Fibroblast of lung (primary cell): Measurements from ENCODE around the gene TCP10L. TPM values are rescaled to one million over a fixed set of nuclear protein-coding genes. Genes with fewer than 3 reads are reported as not detected.

Experiments
- DNase-seq, 2 donors: peaks; one replicate each; pipeline versions ENCODE4 v3.0.0 to v3.0.0-alpha.2; 2010; ENCODE audit warnings: low read depth in 2 of 2
- H2AFZ ChIP-seq: 2 replicates; pipeline ENCODE4 v1.5.1; 2012; ENCODE audit warnings: low read length, control low read depth, inconsistent platforms
- H3K27ac ChIP-seq: 2 replicates; pipeline ENCODE4 v1.5.1; 2011; ENCODE audit warnings: low read length, control low read depth; ENCODE audit not compliant: insufficient read depth
- H3K27me3 ChIP-seq: 2 replicates; pipeline ENCODE4 v1.5.1; 2011; ENCODE audit warnings: mild to moderate bottlenecking, low read length; ENCODE audit not compliant: control insufficient read depth, insufficient read depth
- H3K36me3 ChIP-seq: 2 replicates; pipeline ENCODE4 v1.5.1; 2011; ENCODE audit warnings: low read length; ENCODE audit not compliant: control insufficient read depth, insufficient read depth
- H3K4me1 ChIP-seq: 2 replicates; pipeline ENCODE4 v1.5.1; 2011; ENCODE audit warnings: low read length; ENCODE audit not compliant: control insufficient read depth, insufficient read depth; ENCODE audit errors: extremely low read depth
- H3K4me2 ChIP-seq: 2 replicates; pipeline ENCODE4 v1.5.1; 2011; ENCODE audit warnings: low read length, control low read depth; ENCODE audit not compliant: insufficient read depth; ENCODE audit errors: extremely low read depth
- H3K4me3 ChIP-seq, 4 experiments: fragments of 200-600 bp in 1 of 4; sonication (generic) in 1 of 4; replicated peaks in 1 of 4; 2 replicates each; pipeline ENCODE4 v1.5.1; 2011 to 2016; ENCODE audit warnings: low read length in 4 of 4, low read depth in 3 of 4, mild to moderate bottlenecking in 3 of 4, control low read depth in 2 of 4, inconsistent platforms in 1 of 4, mixed read lengths in 1 of 4; ENCODE audit not compliant: insufficient read depth in 1 of 4; ENCODE audit errors: control extremely low read depth in 1 of 4
- H3K79me2 ChIP-seq: 2 replicates; pipeline ENCODE4 v1.5.1; 2012; ENCODE audit warnings: mild to moderate bottlenecking, low read length, inconsistent platforms; ENCODE audit not compliant: control insufficient read depth, insufficient read depth
- H3K9ac ChIP-seq: 2 replicates; pipeline ENCODE4 v1.5.1; 2011; ENCODE audit warnings: mild to moderate bottlenecking, low read length, control low read depth; ENCODE audit not compliant: insufficient read depth
- H3K9me3 ChIP-seq: 2 replicates; pipeline ENCODE4 v1.5.1; 2012; ENCODE audit warnings: low read depth, low read length; ENCODE audit not compliant: control insufficient read depth, insufficient read depth
- H4K20me1 ChIP-seq: 2 replicates; pipeline ENCODE4 v1.5.1; 2011; ENCODE audit warnings: low read length; ENCODE audit not compliant: control insufficient read depth, insufficient read depth; ENCODE audit errors: extremely low read depth
- CTCF ChIP-seq, 2 donors: IDR thresholded peaks in 1 of 2; conservative IDR thresholded peaks in 1 of 2; 1 replicate in 1 of 2; 2 replicates in 1 of 2; pipeline ENCODE4 v1.5.1; 2011 to 2012; ENCODE audit warnings: low read length in 2 of 2, control low read depth in 1 of 2, inconsistent platforms in 1 of 2, low read depth in 1 of 2, mild to moderate bottlenecking in 1 of 2
- EZH2 ChIP-seq: IDR thresholded peaks from 2 replicates; pipeline ENCODE4 v1.5.1; 2012; ENCODE audit warnings: low read length, control low read depth, mild to moderate bottlenecking; ENCODE audit errors: missing control alignments
- polyA plus RNA-seq, 2 donors: library from polyadenylated mRNA; depleted of rRNA in 1 of 2; stranded (reverse) in 1 of 2; unstranded in 1 of 2; fragments of >200 nt; gene quantifications; 2 replicates each; pipeline ENCODE4 v1.2.1, GENCODE V29; 2011 to 2012; ENCODE audit warnings: missing spikeins in 1 of 2
- total RNA-seq: library from RNA; depleted of rRNA; stranded (reverse); fragments of >200 nt; gene quantifications from 2 replicates; pipeline ENCODE4 v1.2.1, GENCODE V29; 2014

TCP10L gene
- total and polyA plus RNA-seq, 2 donors (not counting 1 experiment from before 2014, with no cell fraction given) = 0.24 to 0.83 TPM

DNA sequence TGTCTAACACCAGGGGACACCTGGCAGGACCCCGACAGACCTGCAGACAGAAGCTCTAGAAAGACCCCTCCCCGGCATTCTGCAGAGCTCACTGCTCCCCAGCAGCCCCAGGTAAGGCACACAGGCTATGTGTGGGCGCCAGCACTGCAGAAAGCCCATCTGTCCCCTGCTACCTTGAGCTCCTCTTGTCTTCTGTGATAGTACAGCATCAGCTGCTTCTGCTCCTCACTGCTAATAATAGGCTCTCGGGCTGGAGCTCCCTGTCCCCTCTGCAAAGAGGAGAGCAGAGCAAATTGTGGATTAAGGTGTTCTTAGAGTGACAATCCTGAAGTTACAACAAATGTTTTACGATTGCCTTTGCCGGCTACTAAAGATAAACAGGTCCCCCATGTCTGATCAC is 16.8 kb upstream of the TCP10L start:
- no peak overlapping the region for H3K27ac ChIP-seq
- H3K79me2 ChIP-seq = no peaks in the 10 kb centered on the region
- no peak for TF ChIP-seq CTCF (conservative IDR thresholded peaks at IDR 0.05 in 1 of 2, IDR thresholded peaks at IDR 0.05 in 1 of 2; ENCODE audit: low read depth in 1 of 2, low read length in 2 of 2)
- TF ChIP-seq EZH2 = no peak
- no peak overlapping the region for H3K4me3 ChIP-seq
- DNase-seq = no peak
- H3K4me1 ChIP-seq = no peaks in the 10 kb centered on the region
- no peaks in the 10 kb centered on the region for H3K9me3 ChIP-seq
- no peaks in the 10 kb centered on the region for H3K27me3 ChIP-seq
- H2AFZ ChIP-seq = no peak overlapping the region
- no peaks in the 10 kb centered on the region for H4K20me1 ChIP-seq
- H3K36me3 ChIP-seq = peaks cover 14% of the 10 kb centered on the region
- H3K9ac ChIP-seq = no peak overlapping the region
- no peak overlapping the region for H3K4me2 ChIP-seq

GRCh38 chr21:32599526-32599925 is 14.2 kb upstream of the TCP10L start:
- Histone ChIP-seq H2AFZ (no peak overlapping the region), H3K9ac (no peak overlapping the region), H3K36me3 (peaks cover 2% of the 10 kb centered on the region), H3K4me3 (no peak overlapping the region), H3K4me1 (peaks cover 2% of the 10 kb centered on the region), H3K27me3 (no peaks in the 10 kb centered on the region), H3K9me3 (no peaks in the 10 kb centered on the region), H3K27ac (no peak overlapping the region), H4K20me1 (no peaks in the 10 kb centered on the region), H3K4me2 (no peak overlapping the region), H3K79me2 (no peaks in the 10 kb centered on the region)
- DNase-seq = no peak
- TF ChIP-seq EZH2 (no peak), CTCF (conservative IDR thresholded peaks at IDR 0.05 in 1 of 2, IDR thresholded peaks at IDR 0.05 in 1 of 2; ENCODE audit: low read depth in 1 of 2, low read length in 2 of 2) (no peak)

- no peaks in the 10 kb centered on the region for H4K20me1 ChIP-seq
- H3K4me3 ChIP-seq = no peak overlapping the region
- no peaks in the 10 kb centered on the region for H3K9me3 ChIP-seq
- H3K4me2 ChIP-seq = no peak overlapping the region
- DNase-seq = no peak
- H2AFZ ChIP-seq = no peak overlapping the region
- peaks cover 2% of the 10 kb centered on the region for H3K4me1 ChIP-seq
- H3K9ac ChIP-seq = no peak overlapping the region
- no peaks in the 10 kb centered on the region for H3K79me2 ChIP-seq
- H3K27ac ChIP-seq = no peak overlapping the region
- no peak for TF ChIP-seq CTCF (conservative IDR thresholded peaks at IDR 0.05 in 1 of 2, IDR thresholded peaks at IDR 0.05 in 1 of 2; ENCODE audit: low read depth in 1 of 2, low read length in 2 of 2)
- peaks cover 2% of the 10 kb centered on the region for H3K36me3 ChIP-seq
- H3K27me3 ChIP-seq = no peaks in the 10 kb centered on the region
Measured at GRCh38 chr21:32599091-32599490, 13.8 kb upstream of the TCP10L start.
